HepG2 (cell line): ENCODE data around the gene NKD1. TPM values are rescaled to one million over a fixed set of nuclear protein-coding genes. Genes with fewer than 3 reads are reported as not detected.

ENCODE experiments used
- ATAC-seq: fragments of 200-7000 bp; cut with Tn5 transposase; 3 replicates; pipeline ENCODE4 v1.9.1; 2020; ENCODE audit warnings: mild to moderate bottlenecking, moderate library complexity
- BruUV-seq: library from RNA; stranded (reverse); fragments of 400-500 nt; replicated peaks from 2 replicates; lab custom pipeline; 2021; lab: Mats Ljungman, UMichigan
- CTCF ChIA-PET: fragments of 300-600 bp; formaldehyde crosslinking; extraction: SDS; loops from one replicate; lab custom pipeline; 2021; ENCODE audit warnings: low total read pairs, inconsistent platforms, low intra/inter-chr PET ratio; lab: Yijun Ruan, JAX
- POLR2A ChIA-PET: fragments of 350-600 bp; sonication (Branson Sonifier 250); formaldehyde crosslinking; loops from one replicate; lab custom pipeline; 2020; ENCODE audit warnings: antibody characterized with exemption, inconsistent platforms; lab: Yijun Ruan, JAX
- DNase-seq: peaks from one replicate; pipeline ENCODE4 v3.0.0-alpha.2; 2015; ENCODE audit warnings: low spot score
- FAIRE-seq: peaks from 3 replicates; lab custom pipeline; 2011; peaks lifted over from hg19 to GRCh38; lab: Jason Lieb, UNC
- H2AFZ ChIP-seq: one replicate; pipeline ENCODE4 v1.6.1; 2011; ENCODE audit warnings: low read length, inconsistent platforms
- H3K27ac ChIP-seq: fragments of 300-600 bp; 3 replicates; pipeline ENCODE4 v1.8.0; 2011; ENCODE audit warnings: mixed run types, mild to moderate bottlenecking, mixed read lengths, low read length, inconsistent platforms; ENCODE audit not compliant: insufficient read depth; ENCODE audit errors: extremely low read length
- H3K27me3 ChIP-seq, 2 experiments: fragments of 200-600 bp in 1 of 2; 2 replicates in 1 of 2; 3 replicates in 1 of 2; pipeline versions ENCODE4 v1.6.0 to v1.8.0; 2011; ENCODE audit warnings: low read length in 2 of 2, mild to moderate bottlenecking in 2 of 2, moderate library complexity in 2 of 2, inconsistent platforms in 1 of 2; ENCODE audit not compliant: insufficient read depth in 2 of 2, control insufficient read depth in 1 of 2
- H3K36me3 ChIP-seq, 2 experiments: fragments of 200-600 bp in 1 of 2; replicated peaks in 1 of 2; 2 replicates in 1 of 2; 3 replicates in 1 of 2; pipeline versions ENCODE4 v1.5.1 to v1.8.0; 2011; ENCODE audit warnings: low read length in 2 of 2, inconsistent platforms in 1 of 2; ENCODE audit not compliant: insufficient read depth in 2 of 2, control insufficient read depth in 1 of 2
- H3K4me1 ChIP-seq: 2 replicates; pipeline ENCODE4 v1.5.1; 2012; ENCODE audit warnings: low read length, inconsistent platforms; ENCODE audit not compliant: insufficient read depth
- H3K4me2 ChIP-seq: 2 replicates; pipeline ENCODE4 v1.6.0; 2011; ENCODE audit warnings: low read depth, low read length, inconsistent platforms
- H3K4me3 ChIP-seq, 3 experiments: fragments of 200-600 bp in 1 of 3; sonication (generic), shearing (Covaris generic) in 1 of 3; replicated peaks in 1 of 3; 2 replicates each; pipeline ENCODE4 v1.5.1; 2011 to 2016; ENCODE audit warnings: low read length in 3 of 3, inconsistent platforms in 2 of 3, low read depth in 2 of 3, mild to moderate bottlenecking in 2 of 3, control low read depth in 1 of 3, mixed read lengths in 1 of 3; ENCODE audit not compliant: insufficient read depth in 1 of 3
- H3K79me2 ChIP-seq: one replicate; pipeline ENCODE4 v1.6.1; 2011; ENCODE audit warnings: low read length, inconsistent platforms; ENCODE audit not compliant: insufficient read depth
- H3K9ac ChIP-seq: 2 replicates; pipeline ENCODE4 v1.6.0; 2011; ENCODE audit warnings: mild to moderate bottlenecking, low read depth, low read length, inconsistent platforms; ENCODE audit not compliant: insufficient read depth
- H3K9me3 ChIP-seq: 2 replicates; pipeline ENCODE4 v1.5.1; 2012; ENCODE audit warnings: mild to moderate bottlenecking, low read length
- H4K20me1 ChIP-seq: 2 replicates; pipeline ENCODE4 v1.6.0; 2011; ENCODE audit warnings: inconsistent platforms, mild to moderate bottlenecking, low read length, moderate library complexity; ENCODE audit not compliant: insufficient read depth
- HNF1B ChIP-seq: sonication (generic); formaldehyde crosslinking; IDR thresholded peaks from 2 replicates; pipeline ENCODE4 v1.5.1; 2020; ENCODE audit warnings: mild to moderate bottlenecking, moderate library complexity, missing genetic modification reagents
- MEIS2 ChIP-seq: sonication (generic); formaldehyde crosslinking; IDR thresholded peaks from 2 replicates; pipeline ENCODE4 v1.9.0; 2021; ENCODE audit warnings: mild to moderate bottlenecking, missing genetic modification reagents
- MXD1 ChIP-seq: sonication (generic); formaldehyde crosslinking; IDR thresholded peaks from 2 replicates; pipeline ENCODE4 v1.4.0; 2020; ENCODE audit warnings: mild to moderate bottlenecking, missing genetic modification reagents
- NFIB ChIP-seq: sonication (generic); formaldehyde crosslinking; IDR thresholded peaks from 2 replicates; pipeline ENCODE4 v1.9.0; 2021; ENCODE audit warnings: missing genetic modification reagents, mild to moderate bottlenecking, borderline replicate concordance
- TRAFD1 ChIP-seq: sonication (generic); formaldehyde crosslinking; IDR thresholded peaks from 2 replicates; pipeline ENCODE4 v1.5.1; 2020; ENCODE audit warnings: missing genetic modification reagents, mild to moderate bottlenecking, borderline replicate concordance
- ZBTB33 ChIP-seq: sonication (generic); formaldehyde crosslinking; IDR thresholded peaks from 2 replicates; pipeline ENCODE4 v1.4.0; 2020; ENCODE audit warnings: missing genetic modification reagents
- ZNF691 ChIP-seq: sonication (generic); formaldehyde crosslinking; IDR thresholded peaks from 2 replicates; pipeline ENCODE4 v1.4.0; 2020; ENCODE audit warnings: missing genetic modification reagents, low read depth, mild to moderate bottlenecking, borderline replicate concordance
- WGBS: methylation state at CpG from one replicate; pipeline ENCODE4 v1.1.6; 2017; ENCODE audit warnings: low lambda C conversion rate; 5-methylcytosine and 5-hydroxymethylcytosine counted together
- in situ Hi-C: cut with HindIII; loops from 2 replicates; pipeline ENCODE4 v1.10.0; 2017; ENCODE audit warnings: low pct_unique_long_range_greater_than_20kb; ENCODE audit not compliant: extremely low pct_ligation_motif_present
- intact Hi-C: fragments of 100-400 bp; cut with micrococcal nuclease; formaldehyde crosslinking; loops from one replicate; pipeline ENCODE4 v1.10.0; 2022; ENCODE audit not compliant: unreplicated experiment
- polyA plus RNA-seq, 8 experiments: library from polyadenylated mRNA; depleted of rRNA in 3 of 8; stranded (reverse) in 7 of 8; unstranded in 1 of 8; fragments of >200 nt; fragmentation: Illumina TruSeq in 4 of 8; extraction: Trizol in 4 of 8; gene quantifications; 2 replicates each; pipeline versions ENCODE4 v1.2.1 to v1.2.3, GENCODE V29; 2011 to 2016; ENCODE audit warnings: low read depth in 4 of 8, missing spikeins in 1 of 8, mixed read lengths in 1 of 8; ENCODE audit not compliant: insufficient read depth in 1 of 8
- total RNA-seq, 5 experiments: library from RNA; depleted of rRNA; stranded (reverse); fragments of >200 nt; fragmentation: Illumina TruSeq; extraction: Trizol; gene quantifications; 2 replicates each; pipeline ENCODE4 v1.2.3, GENCODE V29; 2016; ENCODE audit warnings: low read depth in 1 of 5
- TF ChIP-seq, protein P1 (sequence below): sonication (generic); formaldehyde crosslinking; IDR thresholded peaks from 2 replicates; pipeline ENCODE4 v1.4.0; 2020; ENCODE audit warnings: missing genetic modification reagents

NKD1 gene
- total and polyA plus RNA-seq, 2 of the 13 experiments (the other 11 are each of a cell fraction or from before 2014, with no cell fraction given): 70.4 to 121 TPM

DNA sequence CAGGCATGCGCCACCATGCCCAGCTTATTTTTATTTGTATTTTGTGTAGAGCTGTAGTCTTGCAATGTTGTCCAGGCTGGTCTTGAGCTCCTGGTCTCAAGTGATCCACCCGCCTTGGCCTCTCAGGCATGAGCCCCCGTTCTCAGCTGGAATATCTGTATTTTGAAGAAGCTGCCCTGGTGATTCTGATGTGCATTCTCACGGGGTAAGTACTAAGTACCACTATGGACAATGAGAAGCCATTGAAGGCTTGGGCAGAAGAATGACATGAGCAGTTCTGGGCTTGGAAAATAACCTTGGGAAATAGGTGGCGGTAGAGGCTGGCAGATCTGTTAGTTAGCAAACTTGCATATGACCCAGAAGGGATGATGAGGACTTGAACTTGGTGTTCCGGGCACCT, 15.6 kb upstream of the NKD1 start:
- WGBS: 98% methylated on average over 6 of the region's 6 CpGs
- FAIRE-seq (no peak), DNase-seq (no peak), ATAC-seq (no peak)
- Histone ChIP-seq H3K36me3 (peaks cover 3 to 5% of the 10 kb centered on the region in 2 experiments; a peak in 4 of 5 replicates), H3K4me1 (peaks cover 63% of the 10 kb centered on the region), H4K20me1 (no peaks in the 10 kb centered on the region), H3K27me3 (no peaks in the 10 kb centered on the region), H3K9me3 (peaks cover 19% of the 10 kb centered on the region), H3K4me2 (no peak overlapping the region), H3K79me2 (peaks cover 2% of the 10 kb centered on the region), H2AFZ (no peak overlapping the region), H3K9ac (no peak overlapping the region), H3K4me3 (no peak overlapping the region), H3K27ac (no peak overlapping the region)
- intact Hi-C loops: no loop called here
- ChIA-PET CTCF (no interaction called here), POLR2A (interaction anchor here (2.9 to 4.9 kb wide), 3 partner anchors 13 to 15 kb away, joined by 9 to 68 read pairs (median 31); partner anchors contain the start of gene NKD1)
- TF ChIP-seq ZNF691 (CRISPR knock-in tag) (no peak), HNF1B (CRISPR knock-in tag) (no peak), MEIS2 (CRISPR knock-in tag) (no peak), NFIB (CRISPR knock-in tag) (0 out of 2 replicates have a peak, but pooled peaks have one; percentile 33), MXD1 (CRISPR knock-in tag) (no peak), ZBTB33 (peak; percentile 26; the same call in 1 of the 2 replicates), TRAFD1 (CRISPR knock-in tag) (no peak)
- TF ChIP-seq, protein P1, sequence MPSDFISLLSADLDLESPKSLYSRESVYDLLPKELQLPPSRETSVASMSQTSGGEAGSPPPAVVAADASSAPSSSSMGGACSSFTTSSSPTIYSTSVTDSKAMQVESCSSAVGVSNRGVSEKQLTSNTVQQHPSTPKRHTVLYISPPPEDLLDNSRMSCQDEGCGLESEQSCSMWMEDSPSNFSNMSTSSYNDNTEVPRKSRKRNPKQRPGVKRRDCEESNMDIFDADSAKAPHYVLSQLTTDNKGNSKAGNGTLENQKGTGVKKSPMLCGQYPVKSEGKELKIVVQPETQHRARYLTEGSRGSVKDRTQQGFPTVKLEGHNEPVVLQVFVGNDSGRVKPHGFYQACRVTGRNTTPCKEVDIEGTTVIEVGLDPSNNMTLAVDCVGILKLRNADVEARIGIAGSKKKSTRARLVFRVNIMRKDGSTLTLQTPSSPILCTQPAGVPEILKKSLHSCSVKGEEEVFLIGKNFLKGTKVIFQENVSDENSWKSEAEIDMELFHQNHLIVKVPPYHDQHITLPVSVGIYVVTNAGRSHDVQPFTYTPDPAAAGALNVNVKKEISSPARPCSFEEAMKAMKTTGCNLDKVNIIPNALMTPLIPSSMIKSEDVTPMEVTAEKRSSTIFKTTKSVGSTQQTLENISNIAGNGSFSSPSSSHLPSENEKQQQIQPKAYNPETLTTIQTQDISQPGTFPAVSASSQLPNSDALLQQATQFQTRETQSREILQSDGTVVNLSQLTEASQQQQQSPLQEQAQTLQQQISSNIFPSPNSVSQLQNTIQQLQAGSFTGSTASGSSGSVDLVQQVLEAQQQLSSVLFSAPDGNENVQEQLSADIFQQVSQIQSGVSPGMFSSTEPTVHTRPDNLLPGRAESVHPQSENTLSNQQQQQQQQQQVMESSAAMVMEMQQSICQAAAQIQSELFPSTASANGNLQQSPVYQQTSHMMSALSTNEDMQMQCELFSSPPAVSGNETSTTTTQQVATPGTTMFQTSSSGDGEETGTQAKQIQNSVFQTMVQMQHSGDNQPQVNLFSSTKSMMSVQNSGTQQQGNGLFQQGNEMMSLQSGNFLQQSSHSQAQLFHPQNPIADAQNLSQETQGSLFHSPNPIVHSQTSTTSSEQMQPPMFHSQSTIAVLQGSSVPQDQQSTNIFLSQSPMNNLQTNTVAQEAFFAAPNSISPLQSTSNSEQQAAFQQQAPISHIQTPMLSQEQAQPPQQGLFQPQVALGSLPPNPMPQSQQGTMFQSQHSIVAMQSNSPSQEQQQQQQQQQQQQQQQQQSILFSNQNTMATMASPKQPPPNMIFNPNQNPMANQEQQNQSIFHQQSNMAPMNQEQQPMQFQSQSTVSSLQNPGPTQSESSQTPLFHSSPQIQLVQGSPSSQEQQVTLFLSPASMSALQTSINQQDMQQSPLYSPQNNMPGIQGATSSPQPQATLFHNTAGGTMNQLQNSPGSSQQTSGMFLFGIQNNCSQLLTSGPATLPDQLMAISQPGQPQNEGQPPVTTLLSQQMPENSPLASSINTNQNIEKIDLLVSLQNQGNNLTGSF: no peak
- in situ Hi-C loops: no loop called here
- no TSS peak for BruUV-seq
